ENCODE data around the gene ABLIM1.

The ABLIM1 gene

DNA sequence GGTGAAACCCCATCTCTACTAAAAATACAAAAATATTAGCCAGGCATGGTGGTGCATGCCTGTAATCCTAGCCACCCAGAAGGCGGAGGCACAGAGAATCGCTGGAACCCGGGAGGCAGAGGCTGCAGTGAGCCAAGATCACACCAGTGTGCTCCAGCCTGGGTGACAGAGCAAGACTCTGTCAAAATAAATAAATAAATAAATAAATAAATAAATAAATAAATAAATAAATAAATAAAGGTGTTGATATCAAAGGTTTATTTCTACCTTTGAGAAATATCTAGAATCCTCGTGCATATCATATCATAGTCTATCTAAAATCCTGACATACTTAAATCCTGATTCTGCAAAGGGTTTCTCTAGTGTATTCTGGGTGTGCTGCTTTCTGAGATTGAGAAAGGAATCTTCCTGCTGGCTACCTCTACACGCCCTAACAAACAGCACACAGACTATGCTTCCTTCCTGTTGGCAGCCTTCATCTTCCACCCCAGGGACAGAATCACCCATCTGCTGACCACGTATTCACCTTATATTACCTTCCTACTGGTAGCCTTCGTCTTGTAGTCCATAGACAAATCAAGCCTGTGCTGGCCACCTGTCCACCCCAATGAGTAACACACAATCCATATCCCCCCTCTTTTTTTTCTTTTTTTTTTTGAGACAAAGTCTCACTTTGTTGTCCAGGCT, 8.7 kb downstream of the ABLIM1 start (continued):
- peak; percentile 100 for TF ChIP-seq ZNF555 (tag by site-specific recombination; conservative IDR thresholded peaks at IDR 0.05)
- TF ChIP-seq, protein P1, sequence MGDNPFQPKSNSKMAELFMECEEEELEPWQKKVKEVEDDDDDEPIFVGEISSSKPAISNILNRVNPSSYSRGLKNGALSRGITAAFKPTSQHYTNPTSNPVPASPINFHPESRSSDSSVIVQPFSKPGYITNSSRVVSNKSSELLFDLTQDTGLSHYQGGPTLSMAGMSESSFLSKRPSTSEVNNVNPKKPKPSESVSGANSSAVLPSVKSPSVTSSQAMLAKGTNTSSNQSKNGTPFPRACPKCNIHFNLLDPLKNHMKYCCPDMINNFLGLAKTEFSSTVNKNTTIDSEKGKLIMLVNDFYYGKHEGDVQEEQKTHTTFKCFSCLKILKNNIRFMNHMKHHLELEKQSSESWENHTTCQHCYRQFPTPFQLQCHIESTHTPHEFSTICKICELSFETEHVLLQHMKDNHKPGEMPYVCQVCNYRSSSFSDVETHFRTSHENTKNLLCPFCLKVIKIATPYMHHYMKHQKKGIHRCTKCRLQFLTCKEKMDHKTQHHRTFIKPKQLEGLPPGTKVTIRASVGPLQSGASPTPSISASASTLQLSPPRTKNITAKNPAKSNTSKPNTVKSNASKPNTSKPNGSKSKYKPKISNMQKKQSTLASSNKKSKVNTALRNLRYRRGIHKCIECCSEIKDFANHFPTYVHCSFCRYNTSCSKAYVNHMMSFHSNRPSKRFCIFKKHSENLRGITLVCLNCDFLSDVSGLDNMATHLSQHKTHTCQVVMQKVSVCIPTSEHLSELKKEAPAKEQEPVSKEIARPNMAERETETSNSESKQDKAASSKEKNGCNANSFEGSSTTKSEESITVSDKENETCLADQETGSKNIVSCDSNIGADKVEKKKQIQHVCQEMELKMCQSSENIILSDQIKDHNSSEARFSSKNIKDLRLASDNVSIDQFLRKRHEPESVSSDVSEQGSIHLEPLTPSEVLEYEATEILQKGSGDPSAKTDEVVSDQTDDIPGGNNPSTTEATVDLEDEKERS (tag by site-specific recombination; IDR thresholded peaks at IDR 0.05) = no peak
- TF ChIP-seq ZNF658 (tag by site-specific recombination; IDR thresholded peaks at IDR 0.05) = no peak
- TF ChIP-seq, protein P2, sequence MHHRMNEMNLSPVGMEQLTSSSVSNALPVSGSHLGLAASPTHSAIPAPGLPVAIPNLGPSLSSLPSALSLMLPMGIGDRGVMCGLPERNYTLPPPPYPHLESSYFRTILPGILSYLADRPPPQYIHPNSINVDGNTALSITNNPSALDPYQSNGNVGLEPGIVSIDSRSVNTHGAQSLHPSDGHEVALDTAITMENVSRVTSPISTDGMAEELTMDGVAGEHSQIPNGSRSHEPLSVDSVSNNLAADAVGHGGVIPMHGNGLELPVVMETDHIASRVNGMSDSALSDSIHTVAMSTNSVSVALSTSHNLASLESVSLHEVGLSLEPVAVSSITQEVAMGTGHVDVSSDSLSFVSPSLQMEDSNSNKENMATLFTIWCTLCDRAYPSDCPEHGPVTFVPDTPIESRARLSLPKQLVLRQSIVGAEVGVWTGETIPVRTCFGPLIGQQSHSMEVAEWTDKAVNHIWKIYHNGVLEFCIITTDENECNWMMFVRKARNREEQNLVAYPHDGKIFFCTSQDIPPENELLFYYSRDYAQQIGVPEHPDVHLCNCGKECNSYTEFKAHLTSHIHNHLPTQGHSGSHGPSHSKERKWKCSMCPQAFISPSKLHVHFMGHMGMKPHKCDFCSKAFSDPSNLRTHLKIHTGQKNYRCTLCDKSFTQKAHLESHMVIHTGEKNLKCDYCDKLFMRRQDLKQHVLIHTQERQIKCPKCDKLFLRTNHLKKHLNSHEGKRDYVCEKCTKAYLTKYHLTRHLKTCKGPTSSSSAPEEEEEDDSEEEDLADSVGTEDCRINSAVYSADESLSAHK (tag by site-specific recombination; IDR thresholded peaks at IDR 0.05) = peak; percentile 31; the same call in 1 of the 2 replicates
- no peak for TF ChIP-seq IKZF3 (tag by site-specific recombination; IDR thresholded peaks at IDR 0.05)
- TF ChIP-seq ZNF843 (tag by site-specific recombination; IDR thresholded peaks at IDR 0.05) = no peak
- peak; percentile 100 for TF ChIP-seq ZNF292 (tag by site-specific recombination; IDR thresholded peaks at IDR 0.05; ENCODE audit: borderline replicate concordance, low read depth)
- TF ChIP-seq ZNF654 (tag by site-specific recombination; IDR thresholded peaks at IDR 0.05; ENCODE audit: low read depth) = peak; percentile 67
- TF ChIP-seq PRDM10 (tag by site-specific recombination; IDR thresholded peaks at IDR 0.05) = no peak
- TF ChIP-seq ZNF560 (tag by site-specific recombination; IDR thresholded peaks at IDR 0.05; ENCODE audit: borderline replicate concordance) = peak; percentile 98
- TF ChIP-seq ZNF670 (tag by site-specific recombination; IDR thresholded peaks at IDR 0.05; ENCODE audit: low read depth) = 0 out of 2 replicates have a peak, but pooled peaks have one; percentile 54
- peak; percentile 90 for TF ChIP-seq REST (tag by site-specific recombination; IDR thresholded peaks at IDR 0.05)
- peak; percentile 59; the same call in 1 of the 2 replicates for TF ChIP-seq ZBTB7A (tag by site-specific recombination; IDR thresholded peaks at IDR 0.05; ENCODE audit: low read depth)
- peak; percentile 88; the same call in 1 of the 2 replicates for TF ChIP-seq ZNF354C (tag by site-specific recombination; IDR thresholded peaks at IDR 0.05; ENCODE audit: borderline replicate concordance, low read depth)
- no peak for TF ChIP-seq ZNF701 (tag by site-specific recombination; IDR thresholded peaks at IDR 0.05)
- TF ChIP-seq ZNF664 (tag by site-specific recombination; IDR thresholded peaks at IDR 0.05) = peak; percentile 90
- TF ChIP-seq ZNF274 (IDR thresholded peaks at IDR 0.05; ENCODE audit: low read length) = no peak
- TF ChIP-seq ZNF274 (tag by site-specific recombination; IDR thresholded peaks at IDR 0.05; ENCODE audit: borderline replicate concordance) = no peak
- TF ChIP-seq ZXDB (tag by site-specific recombination; IDR thresholded peaks at IDR 0.05) = peak; percentile 96
- no peak for TF ChIP-seq REPIN1 (tag by site-specific recombination; IDR thresholded peaks at IDR 0.05; ENCODE audit: low read depth)
- peak; percentile 61; the same call in 1 of the 2 replicates for TF ChIP-seq ZNF18 (tag by site-specific recombination; IDR thresholded peaks at IDR 0.05)
- peak; percentile 59; the same call in 1 of the 2 replicates for TF ChIP-seq BCL11A (tag by site-specific recombination; IDR thresholded peaks at IDR 0.05; ENCODE audit: low read depth)
- TF ChIP-seq ZNF416 (tag by site-specific recombination; IDR thresholded peaks at IDR 0.05) = no peak
